ENCODE measurements around the gene PKNOX2.

- TF ChIP-seq POLR2AphosphoS5 (IDR thresholded peaks at IDR 0.05; ENCODE audit: low read depth) = no peak
- no peak for TF ChIP-seq CTCF (IDR thresholded peaks at IDR 0.05; ENCODE audit: insufficient read depth, low read length)
- TF ChIP-seq REST (IDR thresholded peaks at IDR 0.05; ENCODE audit: insufficient replicate concordance, low read depth) = no peak
Measured at GRCh38 chr11:125319649-125320048, 155.1 kb downstream of the PKNOX2 start.
